HepG2 (cell line): ENCODE data around the gene INSYN2B. TPM values are rescaled to one million over a fixed set of nuclear protein-coding genes. Genes with fewer than 3 reads are reported as not detected.

Source experiments
- ATAC-seq: fragments of 200-7000 bp; cut with Tn5 transposase; 3 replicates; pipeline ENCODE4 v1.9.1; 2020; ENCODE audit warnings: mild to moderate bottlenecking, moderate library complexity
- BruUV-seq: library from RNA; stranded (reverse); fragments of 400-500 nt; replicated peaks from 2 replicates; lab custom pipeline; 2021; lab: Mats Ljungman, UMichigan
- CTCF ChIA-PET: fragments of 300-600 bp; formaldehyde crosslinking; extraction: SDS; loops from one replicate; lab custom pipeline; 2021; ENCODE audit warnings: low total read pairs, inconsistent platforms, low intra/inter-chr PET ratio; lab: Yijun Ruan, JAX
- POLR2A ChIA-PET: fragments of 350-600 bp; sonication (Branson Sonifier 250); formaldehyde crosslinking; loops from one replicate; lab custom pipeline; 2020; ENCODE audit warnings: antibody characterized with exemption, inconsistent platforms; lab: Yijun Ruan, JAX
- DNase-seq: peaks from one replicate; pipeline ENCODE4 v3.0.0-alpha.2; 2015; ENCODE audit warnings: low spot score
- FAIRE-seq: peaks from 3 replicates; lab custom pipeline; 2011; peaks lifted over from hg19 to GRCh38; lab: Jason Lieb, UNC
- H2AFZ ChIP-seq: one replicate; pipeline ENCODE4 v1.6.1; 2011; ENCODE audit warnings: low read length, inconsistent platforms
- H3K27ac ChIP-seq: fragments of 300-600 bp; 3 replicates; pipeline ENCODE4 v1.8.0; 2011; ENCODE audit warnings: mixed run types, mild to moderate bottlenecking, mixed read lengths, low read length, inconsistent platforms; ENCODE audit not compliant: insufficient read depth; ENCODE audit errors: extremely low read length
- H3K27me3 ChIP-seq, 2 experiments: fragments of 200-600 bp in 1 of 2; 2 replicates in 1 of 2; 3 replicates in 1 of 2; pipeline versions ENCODE4 v1.6.0 to v1.8.0; 2011; ENCODE audit warnings: low read length in 2 of 2, mild to moderate bottlenecking in 2 of 2, moderate library complexity in 2 of 2, inconsistent platforms in 1 of 2; ENCODE audit not compliant: insufficient read depth in 2 of 2, control insufficient read depth in 1 of 2
- H3K36me3 ChIP-seq, 2 experiments: fragments of 200-600 bp in 1 of 2; replicated peaks in 1 of 2; 2 replicates in 1 of 2; 3 replicates in 1 of 2; pipeline versions ENCODE4 v1.5.1 to v1.8.0; 2011; ENCODE audit warnings: low read length in 2 of 2, inconsistent platforms in 1 of 2; ENCODE audit not compliant: insufficient read depth in 2 of 2, control insufficient read depth in 1 of 2
- H3K4me1 ChIP-seq: 2 replicates; pipeline ENCODE4 v1.5.1; 2012; ENCODE audit warnings: low read length, inconsistent platforms; ENCODE audit not compliant: insufficient read depth
- H3K4me2 ChIP-seq: 2 replicates; pipeline ENCODE4 v1.6.0; 2011; ENCODE audit warnings: low read depth, low read length, inconsistent platforms
- H3K4me3 ChIP-seq, 3 experiments: fragments of 200-600 bp in 1 of 3; sonication (generic), shearing (Covaris generic) in 1 of 3; replicated peaks in 1 of 3; 2 replicates each; pipeline ENCODE4 v1.5.1; 2011 to 2016; ENCODE audit warnings: low read length in 3 of 3, inconsistent platforms in 2 of 3, low read depth in 2 of 3, mild to moderate bottlenecking in 2 of 3, control low read depth in 1 of 3, mixed read lengths in 1 of 3; ENCODE audit not compliant: insufficient read depth in 1 of 3
- H3K79me2 ChIP-seq: one replicate; pipeline ENCODE4 v1.6.1; 2011; ENCODE audit warnings: low read length, inconsistent platforms; ENCODE audit not compliant: insufficient read depth
- H3K9ac ChIP-seq: 2 replicates; pipeline ENCODE4 v1.6.0; 2011; ENCODE audit warnings: mild to moderate bottlenecking, low read depth, low read length, inconsistent platforms; ENCODE audit not compliant: insufficient read depth
- H3K9me3 ChIP-seq: 2 replicates; pipeline ENCODE4 v1.5.1; 2012; ENCODE audit warnings: mild to moderate bottlenecking, low read length
- H4K20me1 ChIP-seq: 2 replicates; pipeline ENCODE4 v1.6.0; 2011; ENCODE audit warnings: inconsistent platforms, mild to moderate bottlenecking, low read length, moderate library complexity; ENCODE audit not compliant: insufficient read depth
- ELF1 ChIP-seq: sonication (generic); formaldehyde crosslinking; IDR thresholded peaks from 2 replicates; pipeline ENCODE4 v1.4.0; 2020; ENCODE audit warnings: missing genetic modification reagents
- HNRNPK ChIP-seq: fragments of 200-400 bp; formaldehyde crosslinking; IDR thresholded peaks from 2 replicates; pipeline ENCODE4 v1.6.1; 2018; ENCODE audit warnings: low read length, low read depth, moderate library complexity, mild to moderate bottlenecking; ENCODE audit not compliant: poor library complexity, severe bottlenecking
- MAFF ChIP-seq: IDR thresholded peaks from 2 replicates; pipeline ENCODE4 v1.6.1; 2011; ENCODE audit warnings: low read depth, low read length, improper control_type of control experiment
- MAFK ChIP-seq, 2 experiments: IDR thresholded peaks in 1 of 2; conservative IDR thresholded peaks in 1 of 2; 2 replicates each; pipeline ENCODE4 v1.6.1; 2011; ENCODE audit warnings: improper control_type of control experiment in 2 of 2, low read length in 2 of 2
- MTF1 ChIP-seq: sonication (generic); formaldehyde crosslinking; IDR thresholded peaks from 2 replicates; pipeline ENCODE4 v1.5.0; 2020; ENCODE audit warnings: missing genetic modification reagents
- NFE2L2 ChIP-seq: fragments of 150-350 bp; IDR thresholded peaks from 2 replicates; pipeline ENCODE4 v1.6.1; 2014; ENCODE audit warnings: low read length
- TFDP2 ChIP-seq: sonication (generic); formaldehyde crosslinking; IDR thresholded peaks from 2 replicates; pipeline ENCODE4 v1.4.0; 2020; ENCODE audit warnings: missing genetic modification reagents
- ZBTB7B ChIP-seq: sonication (generic); formaldehyde crosslinking; IDR thresholded peaks from 2 replicates; pipeline ENCODE4 v1.4.0; 2020; ENCODE audit warnings: missing genetic modification reagents
- ZKSCAN5 ChIP-seq: sonication (generic); formaldehyde crosslinking; IDR thresholded peaks from 2 replicates; pipeline ENCODE4 v1.5.1; 2020; ENCODE audit warnings: mild to moderate bottlenecking, missing genetic modification reagents
- ZNF598 ChIP-seq: sonication (generic); formaldehyde crosslinking; IDR thresholded peaks from 2 replicates; pipeline ENCODE4 v1.5.1; 2020; ENCODE audit warnings: mild to moderate bottlenecking, missing genetic modification reagents, borderline replicate concordance
- WGBS: methylation state at CpG from one replicate; pipeline ENCODE4 v1.1.6; 2017; ENCODE audit warnings: low lambda C conversion rate; 5-methylcytosine and 5-hydroxymethylcytosine counted together
- in situ Hi-C: cut with HindIII; loops from 2 replicates; pipeline ENCODE4 v1.10.0; 2017; ENCODE audit warnings: low pct_unique_long_range_greater_than_20kb; ENCODE audit not compliant: extremely low pct_ligation_motif_present
- intact Hi-C: fragments of 100-400 bp; cut with micrococcal nuclease; formaldehyde crosslinking; loops from one replicate; pipeline ENCODE4 v1.10.0; 2022; ENCODE audit not compliant: unreplicated experiment
- polyA plus RNA-seq, 8 experiments: library from polyadenylated mRNA; depleted of rRNA in 3 of 8; stranded (reverse) in 7 of 8; unstranded in 1 of 8; fragments of >200 nt; fragmentation: Illumina TruSeq in 4 of 8; extraction: Trizol in 4 of 8; gene quantifications; 2 replicates each; pipeline versions ENCODE4 v1.2.1 to v1.2.3, GENCODE V29; 2011 to 2016; ENCODE audit warnings: low read depth in 4 of 8, missing spikeins in 1 of 8, mixed read lengths in 1 of 8; ENCODE audit not compliant: insufficient read depth in 1 of 8
- total RNA-seq, 5 experiments: library from RNA; depleted of rRNA; stranded (reverse); fragments of >200 nt; fragmentation: Illumina TruSeq; extraction: Trizol; gene quantifications; 2 replicates each; pipeline ENCODE4 v1.2.3, GENCODE V29; 2016; ENCODE audit warnings: low read depth in 1 of 5

The INSYN2B gene
- total and polyA plus RNA-seq, 2 of the 13 experiments (the other 11 are each of a cell fraction or from before 2014, with no cell fraction given) = not detected

GRCh38 chr5:169856571-169856970 is 123.7 kb downstream of the INSYN2B start:
- FAIRE-seq (no peak), ATAC-seq (no peak), DNase-seq (no peak)
- ChIA-PET CTCF (no interaction called here), POLR2A (no interaction called here)
- in situ Hi-C loops = no loop called here
- H2AFZ ChIP-seq = no peak overlapping the region
- intact Hi-C loops = no loop called here
- no peak overlapping the region for H3K4me3 ChIP-seq
- no peak overlapping the region for H3K9ac ChIP-seq
- 0% methylated on average over 2 of the region's 2 CpGs for WGBS
- no peaks in the 10 kb centered on the region; a peak in 1 of 5 replicates for H3K27me3 ChIP-seq
- no peak overlapping the region for H3K4me2 ChIP-seq
- H3K4me1 ChIP-seq = no peaks in the 10 kb centered on the region
- H3K27ac ChIP-seq = no peak overlapping the region
- H3K36me3 ChIP-seq = no peaks in the 10 kb centered on the region
- TF ChIP-seq ZBTB7B = no peak
- TF ChIP-seq MAFK (conservative IDR thresholded peaks at IDR 0.05 in 1 of 2, IDR thresholded peaks at IDR 0.05 in 1 of 2; ENCODE audit: low read length in 2 of 2) = peak; percentile 57 to 63
- peak; percentile 72; the same call in 1 of the 2 replicates for TF ChIP-seq NFE2L2
- no peak for TF ChIP-seq HNRNPK
- peak; percentile 45 for TF ChIP-seq MAFF
- no peak for TF ChIP-seq MTF1 (CRISPR knock-in tag)
- BruUV-seq = no TSS peak
- H3K79me2 ChIP-seq = no peaks in the 10 kb centered on the region
- H4K20me1 ChIP-seq = no peaks in the 10 kb centered on the region
- H3K9me3 ChIP-seq = peaks cover 19% of the 10 kb centered on the region

DNA sequence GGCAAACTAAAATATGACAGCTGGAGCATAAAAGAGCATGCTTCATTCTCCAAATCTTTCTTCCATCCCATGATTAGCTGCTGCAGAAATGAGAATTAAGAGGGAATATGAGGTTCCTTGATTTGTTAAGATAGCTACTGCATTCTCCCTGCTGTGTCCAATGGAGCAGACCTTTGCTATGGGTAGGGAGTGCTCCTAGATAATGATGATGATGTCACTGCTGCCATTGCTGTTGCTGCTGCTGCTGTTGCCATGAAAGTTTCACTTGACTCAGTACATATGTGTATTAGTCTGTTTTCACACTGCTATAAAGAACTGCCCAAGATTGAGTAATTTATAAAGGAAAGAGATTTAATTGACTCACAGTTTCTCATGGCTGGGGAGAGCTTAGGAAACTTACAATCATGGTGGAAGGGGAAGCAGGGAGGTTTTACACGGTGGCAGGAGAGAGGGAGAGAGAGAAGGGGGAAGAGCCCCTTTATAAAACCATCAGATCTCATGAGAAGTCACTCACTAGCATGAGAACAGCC is 128.9 kb downstream of the INSYN2B start:
- DNase-seq = no peak
- intact Hi-C loops (no loop called here), in situ Hi-C loops (no loop called here)
- no peaks in the 10 kb centered on the region for H3K36me3 ChIP-seq
- POLR2A ChIA-PET = no interaction called here
- no peak overlapping the region for H3K4me3 ChIP-seq
- WGBS = 0% methylated on average over 1 of the region's 1 CpG
- no peak overlapping the region for H3K9ac ChIP-seq
- H3K79me2 ChIP-seq = no peaks in the 10 kb centered on the region
- no peak overlapping the region for H2AFZ ChIP-seq
- H4K20me1 ChIP-seq = no peaks in the 10 kb centered on the region
- no peaks in the 10 kb centered on the region for H3K27me3 ChIP-seq
- TF ChIP-seq ELF1 (no peak), ZKSCAN5 (CRISPR knock-in tag) (no peak), TFDP2 (no peak), ZNF598 (CRISPR knock-in tag) (no peak)
- no peak overlapping the region for H3K4me2 ChIP-seq
- no peak overlapping the region for H3K27ac ChIP-seq
- CTCF ChIA-PET = no interaction called here
- no peak for ATAC-seq
- H3K9me3 ChIP-seq = peaks cover 44% of the 10 kb centered on the region
- FAIRE-seq = no peak
- BruUV-seq = no TSS peak
- H3K4me1 ChIP-seq = no peaks in the 10 kb centered on the region
